ENCODE results near the gene MSANTD1.
"Not testable (repeated sequence)": the region's sequence is repeated elsewhere in the genome, so short reads cannot be mapped to it uniquely, and the experiment has no call there.

MSANTD1 gene

DNA sequence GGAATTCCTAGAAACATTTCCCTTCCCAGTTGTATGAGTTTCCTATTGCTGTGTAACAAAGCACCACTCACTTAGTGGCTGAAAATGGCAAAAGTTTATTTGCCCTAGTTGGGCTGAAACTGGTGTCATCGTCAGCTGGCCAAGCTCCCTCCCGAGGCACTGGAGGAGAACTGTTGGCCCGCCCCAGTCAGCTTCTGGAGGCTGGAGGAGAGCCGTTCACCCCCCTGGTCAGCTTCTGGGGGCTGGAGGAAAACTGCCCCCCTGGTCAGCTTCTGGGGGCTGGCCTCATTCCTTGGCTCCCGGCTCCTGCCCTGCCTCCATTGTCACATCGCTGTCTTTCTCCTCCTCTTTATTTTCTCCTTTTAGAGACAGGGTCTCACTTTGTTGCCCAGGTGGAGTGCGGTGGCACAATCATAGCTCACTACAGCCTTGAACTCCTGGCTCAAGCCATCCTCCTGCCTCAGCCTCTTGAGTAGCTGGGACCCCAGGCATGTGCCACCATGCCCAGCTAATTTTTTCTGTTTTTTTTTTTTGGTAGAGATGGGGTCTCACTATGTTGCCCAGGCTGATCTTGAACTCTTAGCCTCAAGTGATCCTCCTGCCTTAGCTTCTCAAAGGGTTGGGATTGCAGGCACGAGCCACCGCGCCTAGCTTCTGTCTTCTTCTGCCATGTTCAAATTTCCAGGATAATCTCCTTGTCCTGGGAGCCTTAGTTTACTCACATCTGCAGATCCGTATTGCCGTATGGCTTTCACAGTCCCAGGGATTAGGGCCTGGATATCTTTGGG lies 47.1 kb downstream of the MSANTD1 start:
- DNase-seq (ENCODE audit: insufficient read length, low spot score), result no peak
- FAIRE-seq, result no peak
- TF ChIP-seq, protein P1, sequence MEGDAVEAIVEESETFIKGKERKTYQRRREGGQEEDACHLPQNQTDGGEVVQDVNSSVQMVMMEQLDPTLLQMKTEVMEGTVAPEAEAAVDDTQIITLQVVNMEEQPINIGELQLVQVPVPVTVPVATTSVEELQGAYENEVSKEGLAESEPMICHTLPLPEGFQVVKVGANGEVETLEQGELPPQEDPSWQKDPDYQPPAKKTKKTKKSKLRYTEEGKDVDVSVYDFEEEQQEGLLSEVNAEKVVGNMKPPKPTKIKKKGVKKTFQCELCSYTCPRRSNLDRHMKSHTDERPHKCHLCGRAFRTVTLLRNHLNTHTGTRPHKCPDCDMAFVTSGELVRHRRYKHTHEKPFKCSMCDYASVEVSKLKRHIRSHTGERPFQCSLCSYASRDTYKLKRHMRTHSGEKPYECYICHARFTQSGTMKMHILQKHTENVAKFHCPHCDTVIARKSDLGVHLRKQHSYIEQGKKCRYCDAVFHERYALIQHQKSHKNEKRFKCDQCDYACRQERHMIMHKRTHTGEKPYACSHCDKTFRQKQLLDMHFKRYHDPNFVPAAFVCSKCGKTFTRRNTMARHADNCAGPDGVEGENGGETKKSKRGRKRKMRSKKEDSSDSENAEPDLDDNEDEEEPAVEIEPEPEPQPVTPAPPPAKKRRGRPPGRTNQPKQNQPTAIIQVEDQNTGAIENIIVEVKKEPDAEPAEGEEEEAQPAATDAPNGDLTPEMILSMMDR (IDR thresholded peaks at IDR 0.05; ENCODE audit: insufficient read depth, missing control alignments), result no peak

DNA sequence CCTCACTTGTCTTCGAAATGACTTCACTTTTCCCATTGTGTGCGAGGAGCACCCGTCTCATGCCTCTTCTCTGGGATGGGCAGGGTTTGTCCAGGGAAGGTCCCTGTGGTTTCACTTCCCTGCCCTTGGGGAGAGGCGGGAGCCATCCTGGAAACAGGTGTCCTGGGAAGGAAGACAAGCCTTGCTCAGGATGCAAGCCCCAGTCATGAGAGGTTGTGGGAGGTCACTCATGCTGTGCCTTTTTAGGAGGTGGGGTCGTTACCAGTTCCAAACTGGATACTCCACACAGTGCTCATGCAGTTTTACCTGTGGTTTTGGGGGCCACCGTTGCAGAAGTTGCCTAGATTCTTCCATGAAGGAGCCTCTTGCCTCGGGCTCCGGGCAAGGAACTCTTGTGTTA lies 47.7 kb downstream of the MSANTD1 start:
- TF ChIP-seq, protein P1 (IDR thresholded peaks at IDR 0.05; ENCODE audit: insufficient read depth, missing control alignments), result no peak
- no peak for FAIRE-seq
- DNase-seq (ENCODE audit: insufficient read length, low spot score), result no peak

GRCh38 chr4:3297066-3297859 lies 48.3 kb downstream of the MSANTD1 start:
- TF ChIP-seq, protein P1 (IDR thresholded peaks at IDR 0.05; ENCODE audit: insufficient read depth, missing control alignments), result no peak
- FAIRE-seq, result no peak

DNA sequence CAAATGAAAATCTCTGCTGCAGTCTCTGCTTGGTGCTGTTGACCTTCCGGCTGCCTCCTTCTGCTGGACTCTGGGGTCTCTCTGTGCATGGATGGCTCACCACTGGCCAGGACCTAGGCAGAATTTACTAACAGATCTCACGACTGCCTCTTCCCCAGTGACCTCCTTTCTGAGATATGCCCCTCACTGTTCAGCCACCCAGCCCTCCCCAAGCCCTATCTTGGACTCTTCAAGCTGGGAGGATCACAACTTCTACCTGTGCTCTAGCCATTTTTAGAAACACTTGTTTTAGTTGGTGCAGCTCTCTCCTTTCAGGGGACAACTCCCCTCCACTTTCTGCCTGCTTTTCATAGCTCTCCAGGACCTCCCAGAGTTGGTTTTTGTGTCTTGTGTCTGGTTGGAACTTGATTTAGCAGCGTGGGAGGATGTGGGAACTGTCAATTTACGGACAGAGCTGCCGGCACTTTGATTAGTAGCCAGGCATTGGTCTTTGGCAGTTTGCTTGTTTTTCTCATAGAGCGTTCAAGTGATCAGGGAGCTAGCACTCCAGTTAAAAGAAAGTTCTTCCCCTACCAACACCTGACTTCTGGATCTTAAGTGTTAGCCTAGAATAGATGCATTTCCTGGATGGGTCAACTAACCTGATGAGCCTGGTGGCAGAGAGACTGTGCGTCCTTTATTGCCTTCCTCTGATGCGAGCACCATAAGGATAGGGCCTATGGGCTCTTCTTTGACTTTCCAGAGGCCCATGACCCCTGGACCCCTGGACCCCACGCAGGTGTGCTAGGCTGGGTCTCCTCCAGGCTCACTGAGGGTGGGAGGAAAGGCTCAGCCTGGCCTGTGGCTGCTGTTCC lies 50.4 kb downstream of the MSANTD1 start:
- TF ChIP-seq, protein P1 (IDR thresholded peaks at IDR 0.05; ENCODE audit: insufficient read depth, missing control alignments), result no peak
- no peak for DNase-seq (ENCODE audit: insufficient read length, low spot score)
- FAIRE-seq, result no peak

More at GRCh38 chr4:3297066-3297859, 48.3 kb downstream of the MSANTD1 start:
- no peak for DNase-seq (ENCODE audit: insufficient read length, low spot score)

- FAIRE-seq, result no peak
These were observed 51.2 kb downstream of the MSANTD1 start for GRCh38 chr4:3299976-3300671.

DNA sequence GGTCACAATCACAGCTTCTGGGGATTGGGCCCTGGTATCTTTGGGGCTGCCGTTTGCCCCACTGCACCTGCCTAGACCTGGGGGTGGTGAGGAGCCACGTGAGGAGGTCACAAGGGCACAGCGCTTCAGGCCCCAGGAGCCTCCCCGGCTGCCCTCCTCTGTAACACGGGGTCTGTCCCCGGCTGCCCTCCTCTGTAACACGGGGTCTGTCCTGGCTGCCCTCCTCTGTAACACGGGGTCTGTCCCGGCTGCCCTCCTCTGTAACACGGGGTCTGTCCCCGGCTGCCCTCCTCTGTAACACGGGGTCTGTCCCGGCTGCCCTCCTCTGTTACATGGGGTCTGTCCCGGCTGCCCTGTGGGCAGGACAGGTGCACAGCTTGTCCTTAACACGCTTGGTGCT lies 51.9 kb downstream of the MSANTD1 start:
- FAIRE-seq; DNase-seq (ENCODE audit: insufficient read length, low spot score): not testable (repeated sequence)

More at GRCh38 chr4:3299976-3300671, 51.2 kb downstream of the MSANTD1 start:
- no peak for DNase-seq (ENCODE audit: insufficient read length, low spot score)
- TF ChIP-seq, protein P1 (IDR thresholded peaks at IDR 0.05; ENCODE audit: insufficient read depth, missing control alignments), result no peak
